NCI-H2171 treated with DMSO at 0.1 percent for 48 hours (cell line): Measurements from ENCODE around the gene DIS3L.
A peak's percentile ranks its signal among the peaks of the same experiment; 100 is the strongest.
"Not testable (repeated sequence)": the region's sequence is repeated elsewhere in the genome, so short reads cannot be mapped to it uniquely, and the experiment has no call there.

Source experiments
- DNase-seq: peaks from one replicate; lab custom pipeline; 2025; lab: John Stamatoyannopoulos, UW

Gene DIS3L

GRCh38 chr15:66310786-66311185 lies 17.4 kb downstream of the DIS3L start:
- DNase-seq, result no peak

- no peak for DNase-seq
Observed at GRCh38 chr15:66312144-66312543, 18.8 kb downstream of the DIS3L start.

- DNase-seq, result no peak
Observed at GRCh38 chr15:66323312-66323928, 30.1 kb downstream of the DIS3L start.

- no peak for DNase-seq
Observed at GRCh38 chr15:66326051-66326450, 32.7 kb downstream of the DIS3L start.

- no peak for DNase-seq
Observed at GRCh38 chr15:66327736-66328135, 34.4 kb downstream of the DIS3L start.

- no peak for DNase-seq
Observed at GRCh38 chr15:66328771-66329170, 35.4 kb downstream of the DIS3L start.

- not testable (repeated sequence) for DNase-seq
Observed at GRCh38 chr15:66348530-66348929, 55.2 kb downstream of the DIS3L start.

GRCh38 chr15:66356077-66356358 lies 62.6 kb downstream of the DIS3L start:
- DNase-seq, result no peak

GRCh38 chr15:66356359-66357236 lies 63.2 kb downstream of the DIS3L start, which contains the start of gene TIPIN:
TSS of gene TIPIN (minus strand) at chr15:66356685. CDS start at chr15:66352947, 3,738 bp downstream.
- DNase-seq, result peak; percentile 97

- no peak for DNase-seq
Observed at GRCh38 chr15:66359740-66360139, 66.4 kb downstream of the DIS3L start.

GRCh38 chr15:66361745-66362460 lies 68.5 kb downstream of the DIS3L start:
- not testable (repeated sequence) for DNase-seq

GRCh38 chr15:66362776-66363175 lies 69.4 kb downstream of the DIS3L start:
- no peak for DNase-seq

- no peak for DNase-seq
Observed at GRCh38 chr15:66364944-66365528, 71.7 kb downstream of the DIS3L start.

- DNase-seq, result no peak
Observed at GRCh38 chr15:66369773-66370651, 76.6 kb downstream of the DIS3L start.

GRCh38 chr15:66374179-66374578 lies 80.8 kb downstream of the DIS3L start:
- DNase-seq, result no peak

GRCh38 chr15:66378814-66379430 lies 85.6 kb downstream of the DIS3L start:
- no peak for DNase-seq

GRCh38 chr15:66381376-66381775 lies 88.0 kb downstream of the DIS3L start:
- not testable (repeated sequence) for DNase-seq
